Hepatocyte (in vitro differentiated cells): ENCODE measurements around the gene PTPN4. TPM values are rescaled to one million over a fixed set of nuclear protein-coding genes. Genes with fewer than 3 reads are reported as not detected.

ENCODE experiments used
- DNase-seq: peaks from one replicate; pipeline ENCODE4 v3.0.0-alpha.2; 2016; ENCODE audit warnings: low spot score
- H2AFZ ChIP-seq: fragments of 200-600 bp; sonication (generic); 2 replicates; pipeline ENCODE4 v1.6.0; 2016; ENCODE audit warnings: antibody characterized with exemption, mild to moderate bottlenecking
- H3K27ac ChIP-seq: fragments of 200-600 bp; sonication (generic); 2 replicates; pipeline ENCODE4 v1.5.1; 2016; ENCODE audit warnings: mild to moderate bottlenecking
- H3K27me3 ChIP-seq: fragments of 200-600 bp; sonication (generic); 2 replicates; pipeline ENCODE4 v1.6.1; 2016
- H3K36me3 ChIP-seq: fragments of 200-600 bp; sonication (generic); replicated peaks from 2 replicates; pipeline ENCODE4 v1.5.1; 2016; ENCODE audit warnings: low read depth; ENCODE audit not compliant: insufficient read depth
- H3K4me1 ChIP-seq: fragments of 200-600 bp; sonication (generic); 2 replicates; pipeline ENCODE4 v1.5.1; 2016; ENCODE audit warnings: mild to moderate bottlenecking, moderate library complexity; ENCODE audit not compliant: insufficient read depth
- H3K4me2 ChIP-seq: fragments of 200-600 bp; sonication (generic); 2 replicates; pipeline ENCODE4 v1.6.0; 2016
- H3K4me3 ChIP-seq: fragments of 200-600 bp; sonication (generic); 2 replicates; pipeline ENCODE4 v1.5.1; 2016; ENCODE audit warnings: mild to moderate bottlenecking
- H3K79me2 ChIP-seq: fragments of 200-600 bp; sonication (generic); 2 replicates; pipeline ENCODE4 v1.6.0; 2017; ENCODE audit warnings: mild to moderate bottlenecking
- H3K9me2 ChIP-seq: fragments of 200-600 bp; sonication (generic); replicated peaks from 2 replicates; pipeline ENCODE4 v1.6.0; 2017; ENCODE audit warnings: mild to moderate bottlenecking; ENCODE audit not compliant: insufficient read depth
- H3K9me3 ChIP-seq: fragments of 200-600 bp; sonication (generic); 2 replicates; pipeline ENCODE4 v1.5.1; 2016; ENCODE audit warnings: low read depth, mild to moderate bottlenecking
- H4K20me1 ChIP-seq: fragments of 200-600 bp; sonication (generic); 2 replicates; pipeline ENCODE4 v1.6.0; 2016; ENCODE audit warnings: mild to moderate bottlenecking; ENCODE audit not compliant: insufficient read depth, poor library complexity, severe bottlenecking
- EZH2 ChIP-seq: fragments of 200-600 bp; sonication (generic); IDR thresholded peaks from 2 replicates; pipeline ENCODE4 v1.6.1; 2016; ENCODE audit warnings: antibody characterized with exemption, mild to moderate bottlenecking, borderline replicate concordance
- EZH2phosphoT487 ChIP-seq: fragments of 200-600 bp; sonication (generic); IDR thresholded peaks from one replicate; pipeline ENCODE4 v1.6.1; 2018; ENCODE audit warnings: antibody characterized with exemption, mild to moderate bottlenecking, low read depth, moderate library complexity; ENCODE audit not compliant: unreplicated experiment, severe bottlenecking
- WGBS: methylation state at CpG from one replicate; pipeline ENCODE4 v1.1.6; 2016; ENCODE audit warnings: low lambda C conversion rate; ENCODE audit errors: missing lambda C conversion rate; 5-methylcytosine and 5-hydroxymethylcytosine counted together
- polyA plus RNA-seq: library from polyadenylated mRNA; unstranded; fragments of >200 nt; fragmentation: Nextera tagmentation; extraction: Ambion mirVana; gene quantifications from 2 replicates; pipeline ENCODE4 v1.2.1, GENCODE V29; 2016
- total RNA-seq: library from RNA; depleted of rRNA; stranded (reverse); fragments of >200 nt; gene quantifications from 2 replicates; pipeline ENCODE4 v1.2.3, GENCODE V29; 2014
- TF ChIP-seq, protein P1 (sequence below): fragments of 200-600 bp; sonication (generic); IDR thresholded peaks from 2 replicates; pipeline ENCODE4 v1.5.1; 2016; ENCODE audit warnings: antibody characterized with exemption, mild to moderate bottlenecking; ENCODE audit not compliant: poor library complexity

Gene PTPN4
- total and polyA plus RNA-seq, 2 experiments from 2014 or later: 9.2 to 15.5 TPM

DNA sequence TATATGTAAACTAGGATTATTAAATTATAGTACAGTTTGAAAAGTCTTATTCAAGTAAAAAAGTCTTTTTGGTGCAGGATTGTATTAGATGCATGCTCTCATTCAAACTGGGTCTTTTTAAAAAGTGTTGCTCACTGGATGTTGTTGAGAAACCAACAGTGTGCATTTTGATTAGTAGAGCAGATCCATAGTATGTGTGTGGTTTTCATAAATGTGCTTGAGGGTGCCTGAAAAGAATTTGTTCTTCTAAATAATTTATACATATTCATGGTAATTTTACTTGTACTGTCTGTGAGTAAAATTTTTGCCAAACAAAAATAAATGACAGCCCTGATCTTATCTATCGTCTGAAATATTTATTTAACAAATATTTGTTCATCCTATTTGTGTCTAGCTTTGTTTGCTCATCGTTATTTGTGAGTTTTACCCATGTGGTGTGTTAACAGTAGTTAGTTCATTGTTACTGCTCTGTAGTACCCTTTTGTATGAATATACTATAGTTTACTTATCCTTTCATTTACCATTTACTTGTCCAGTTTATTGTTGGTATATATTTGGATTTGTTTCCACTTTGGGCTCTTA lies 50.4 kb downstream of the PTPN4 start:
- DNase-seq: no peak
- Histone ChIP-seq H3K27me3 (no peaks in the 10 kb centered on the region), H3K9me3 (no peaks in the 10 kb centered on the region), H3K27ac (no peak overlapping the region), H3K9me2 (no peaks in the 10 kb centered on the region), H4K20me1 (no peaks in the 10 kb centered on the region), H3K36me3 (no peaks in the 10 kb centered on the region), H3K79me2 (peaks cover 2% of the 10 kb centered on the region), H3K4me1 (no peaks in the 10 kb centered on the region), H3K4me2 (no peak overlapping the region), H2AFZ (no peak overlapping the region), H3K4me3 (no peak overlapping the region)
- TF ChIP-seq, protein P1, sequence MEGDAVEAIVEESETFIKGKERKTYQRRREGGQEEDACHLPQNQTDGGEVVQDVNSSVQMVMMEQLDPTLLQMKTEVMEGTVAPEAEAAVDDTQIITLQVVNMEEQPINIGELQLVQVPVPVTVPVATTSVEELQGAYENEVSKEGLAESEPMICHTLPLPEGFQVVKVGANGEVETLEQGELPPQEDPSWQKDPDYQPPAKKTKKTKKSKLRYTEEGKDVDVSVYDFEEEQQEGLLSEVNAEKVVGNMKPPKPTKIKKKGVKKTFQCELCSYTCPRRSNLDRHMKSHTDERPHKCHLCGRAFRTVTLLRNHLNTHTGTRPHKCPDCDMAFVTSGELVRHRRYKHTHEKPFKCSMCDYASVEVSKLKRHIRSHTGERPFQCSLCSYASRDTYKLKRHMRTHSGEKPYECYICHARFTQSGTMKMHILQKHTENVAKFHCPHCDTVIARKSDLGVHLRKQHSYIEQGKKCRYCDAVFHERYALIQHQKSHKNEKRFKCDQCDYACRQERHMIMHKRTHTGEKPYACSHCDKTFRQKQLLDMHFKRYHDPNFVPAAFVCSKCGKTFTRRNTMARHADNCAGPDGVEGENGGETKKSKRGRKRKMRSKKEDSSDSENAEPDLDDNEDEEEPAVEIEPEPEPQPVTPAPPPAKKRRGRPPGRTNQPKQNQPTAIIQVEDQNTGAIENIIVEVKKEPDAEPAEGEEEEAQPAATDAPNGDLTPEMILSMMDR: no peak
- no peak for TF ChIP-seq EZH2
- no peak for TF ChIP-seq EZH2phosphoT487
- WGBS: 53% methylated on average over 2 of the region's 2 CpGs

- Histone ChIP-seq H3K4me2 (no peak overlapping the region), H3K4me3 (no peak overlapping the region), H3K9me3 (no peaks in the 10 kb centered on the region), H3K9me2 (no peaks in the 10 kb centered on the region), H3K27ac (no peak overlapping the region), H3K27me3 (no peaks in the 10 kb centered on the region), H4K20me1 (no peaks in the 10 kb centered on the region), H3K79me2 (peaks cover 21% of the 10 kb centered on the region), H3K36me3 (no peaks in the 10 kb centered on the region), H2AFZ (no peak overlapping the region), H3K4me1 (no peaks in the 10 kb centered on the region)
- no peak for DNase-seq
- TF ChIP-seq, protein P1: no peak
- TF ChIP-seq EZH2phosphoT487 (no peak), EZH2 (no peak)
These were observed 54.5 kb downstream of the PTPN4 start for GRCh38 chr2:119814216-119814615.

- Histone ChIP-seq H3K4me2 (no peak overlapping the region), H3K36me3 (no peaks in the 10 kb centered on the region), H2AFZ (no peak overlapping the region), H3K79me2 (peaks cover 37% of the 10 kb centered on the region), H3K27me3 (no peaks in the 10 kb centered on the region), H3K4me1 (no peaks in the 10 kb centered on the region), H3K9me2 (no peaks in the 10 kb centered on the region), H3K4me3 (no peak overlapping the region), H3K9me3 (no peaks in the 10 kb centered on the region), H3K27ac (no peak overlapping the region), H4K20me1 (no peaks in the 10 kb centered on the region)
- WGBS: 63% methylated on average over 2 of the region's 2 CpGs
- TF ChIP-seq, protein P1: no peak
- DNase-seq: no peak
These were observed 59.1 kb downstream of the PTPN4 start for GRCh38 chr2:119818792-119819191.

GRCh38 chr2:119819846-119820245 lies 60.1 kb downstream of the PTPN4 start:
- WGBS: 96% methylated on average over 6 of the region's 6 CpGs
- Histone ChIP-seq H3K9me2 (no peaks in the 10 kb centered on the region), H2AFZ (no peak overlapping the region), H3K36me3 (no peaks in the 10 kb centered on the region), H3K4me1 (no peaks in the 10 kb centered on the region), H3K27ac (no peak overlapping the region), H3K4me3 (no peak overlapping the region), H3K4me2 (no peak overlapping the region), H3K27me3 (no peaks in the 10 kb centered on the region), H3K9me3 (no peaks in the 10 kb centered on the region), H4K20me1 (no peaks in the 10 kb centered on the region), H3K79me2 (peaks cover 45% of the 10 kb centered on the region)
- DNase-seq: no peak
- TF ChIP-seq, protein P1: no peak
- TF ChIP-seq EZH2phosphoT487 (no peak), EZH2 (no peak)
